Lung microvascular endothelial cell (primary cell): ENCODE measurements around the gene ZFP1. TPM values are rescaled to one million over a fixed set of nuclear protein-coding genes. Genes with fewer than 3 reads are reported as not detected.
"Not testable (repeated sequence)": the region's sequence is repeated elsewhere in the genome, so short reads cannot be mapped to it uniquely, and the experiment has no call there.

Experiments used
- DNase-seq, 2 donors: peaks; one replicate each; pipeline versions ENCODE4 v3.0.0 to v3.0.0-alpha.2; 2010; ENCODE audit warnings: low read depth in 2 of 2
- total RNA-seq: library from RNA; depleted of rRNA; stranded (reverse); fragments of >200 nt; gene quantifications from 2 replicates; pipeline ENCODE4 v1.2.1, GENCODE V29; 2014

ZFP1 gene
- total RNA-seq, 1 donor from 2014 or later = 10.5 TPM

DNA sequence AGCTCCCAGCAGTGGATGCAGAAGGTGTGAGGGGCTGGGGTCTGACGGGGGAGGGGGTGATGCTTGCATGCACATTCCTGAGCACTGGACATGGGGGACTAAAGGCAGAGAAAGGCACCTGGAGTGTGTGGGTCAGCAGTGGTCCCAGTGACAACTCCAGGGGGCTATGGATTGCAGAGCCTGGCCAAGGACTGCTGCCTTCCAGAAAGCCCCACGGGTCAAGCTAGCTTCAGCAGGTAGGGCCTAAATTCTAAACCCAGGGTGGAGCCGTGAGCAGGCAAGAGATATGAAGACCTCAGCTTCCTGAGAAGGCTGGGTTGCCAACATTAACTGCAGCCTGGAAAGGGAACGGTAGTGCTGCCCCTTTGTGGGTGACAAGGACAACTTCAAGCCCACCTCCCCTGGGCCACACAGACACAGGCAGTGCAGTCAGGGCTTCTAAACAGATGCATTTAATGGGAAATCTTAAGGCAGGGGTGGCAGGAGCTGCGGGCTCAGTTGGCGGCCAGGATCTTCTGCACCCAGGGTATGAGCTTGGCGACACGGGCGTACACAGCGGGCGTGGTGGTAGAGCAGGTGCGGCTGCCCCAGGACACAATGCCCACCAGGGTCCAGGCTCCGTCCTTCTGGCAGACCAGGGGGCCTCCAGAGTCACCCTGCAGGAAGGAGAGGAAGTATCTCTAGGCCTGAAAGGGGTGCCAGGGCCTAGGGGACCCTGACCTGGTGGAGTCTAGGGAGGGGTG is 55.5 kb downstream of the ZFP1 start:
- no peak for DNase-seq

GRCh38 chr16:75204410-75204758 is 56.1 kb downstream of the ZFP1 start:
- no peak for DNase-seq

DNA sequence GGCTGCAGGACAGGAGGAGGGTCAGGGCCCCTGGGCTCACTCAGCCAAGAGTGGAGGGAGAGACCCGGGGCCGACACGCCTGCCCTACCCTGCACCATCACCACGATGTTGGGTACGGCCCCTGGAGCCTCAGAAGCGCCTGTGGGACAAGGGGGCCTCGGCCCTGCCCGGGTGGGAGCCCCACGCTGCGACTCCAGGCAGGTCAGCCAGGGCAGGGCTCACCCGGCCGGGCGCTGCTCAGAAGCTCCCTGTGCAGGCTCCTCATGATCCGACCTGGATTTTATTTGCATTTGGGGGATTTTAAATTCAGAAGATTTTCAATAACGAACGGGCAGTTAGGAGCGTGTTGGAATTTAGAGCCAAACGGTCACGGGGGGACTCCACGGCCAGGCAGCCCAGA is 56.6 kb downstream of the ZFP1 start:
- not testable (repeated sequence) for DNase-seq

DNA sequence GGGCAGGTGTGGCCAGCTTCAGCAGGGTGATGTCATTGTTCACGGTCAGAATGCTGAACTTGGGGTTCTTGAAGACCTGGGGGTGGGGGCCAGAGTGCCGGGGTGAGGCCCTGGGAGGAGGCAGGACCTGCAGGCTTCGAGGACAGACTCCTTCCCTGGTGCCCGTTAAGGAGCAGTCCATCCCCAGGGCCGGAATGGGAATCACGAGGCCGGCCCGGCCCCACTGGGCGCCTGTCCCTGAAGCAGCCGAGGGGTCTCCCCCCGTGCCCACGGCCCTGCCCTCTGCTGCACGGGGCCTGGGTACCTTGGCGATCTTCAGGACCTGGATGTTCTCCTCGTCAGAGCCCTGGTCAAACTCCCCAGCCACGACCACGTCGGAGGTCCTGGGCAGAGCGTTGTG is 57.1 kb downstream of the ZFP1 start:
- not testable (repeated sequence) for DNase-seq

DNA sequence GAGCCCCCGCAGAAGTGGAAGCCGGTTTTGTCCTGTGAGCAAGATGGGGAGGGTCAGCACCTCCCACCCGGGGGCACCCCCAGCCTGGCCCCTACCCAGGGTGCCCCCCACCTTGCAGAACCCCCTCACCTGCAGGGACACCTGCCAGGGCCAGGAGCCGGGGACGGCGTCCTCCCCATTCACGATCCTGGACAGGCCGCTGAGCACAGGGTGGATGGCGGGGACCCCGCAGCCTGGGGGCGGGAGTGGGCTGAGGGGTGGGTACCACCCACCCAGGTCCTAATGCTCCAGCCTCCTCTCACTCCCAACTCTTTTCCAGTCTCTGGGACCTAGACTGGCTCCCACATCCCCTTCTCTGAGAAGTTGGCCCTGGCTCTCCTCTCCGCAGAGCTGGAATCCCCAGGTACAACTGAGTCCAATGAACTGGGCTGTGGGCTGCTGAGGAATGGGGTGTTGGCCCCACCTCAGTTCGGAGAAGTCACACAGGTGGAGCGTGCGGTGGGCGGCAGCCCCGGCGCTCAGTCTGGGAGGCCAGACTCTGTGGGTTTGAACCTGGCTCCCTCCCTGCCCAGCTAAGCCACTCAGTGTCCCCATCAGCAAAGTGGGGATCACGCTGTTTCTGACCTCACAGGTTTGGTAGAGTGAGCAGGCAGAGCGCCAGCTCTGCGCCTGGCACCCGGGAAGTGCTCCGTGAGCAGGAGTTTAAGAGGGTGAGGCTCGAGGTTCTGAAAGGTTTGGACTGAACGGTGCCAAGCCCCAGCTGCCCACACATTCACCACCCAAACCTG is 57.8 kb downstream of the ZFP1 start:
- DNase-seq = not testable (repeated sequence)

DNA sequence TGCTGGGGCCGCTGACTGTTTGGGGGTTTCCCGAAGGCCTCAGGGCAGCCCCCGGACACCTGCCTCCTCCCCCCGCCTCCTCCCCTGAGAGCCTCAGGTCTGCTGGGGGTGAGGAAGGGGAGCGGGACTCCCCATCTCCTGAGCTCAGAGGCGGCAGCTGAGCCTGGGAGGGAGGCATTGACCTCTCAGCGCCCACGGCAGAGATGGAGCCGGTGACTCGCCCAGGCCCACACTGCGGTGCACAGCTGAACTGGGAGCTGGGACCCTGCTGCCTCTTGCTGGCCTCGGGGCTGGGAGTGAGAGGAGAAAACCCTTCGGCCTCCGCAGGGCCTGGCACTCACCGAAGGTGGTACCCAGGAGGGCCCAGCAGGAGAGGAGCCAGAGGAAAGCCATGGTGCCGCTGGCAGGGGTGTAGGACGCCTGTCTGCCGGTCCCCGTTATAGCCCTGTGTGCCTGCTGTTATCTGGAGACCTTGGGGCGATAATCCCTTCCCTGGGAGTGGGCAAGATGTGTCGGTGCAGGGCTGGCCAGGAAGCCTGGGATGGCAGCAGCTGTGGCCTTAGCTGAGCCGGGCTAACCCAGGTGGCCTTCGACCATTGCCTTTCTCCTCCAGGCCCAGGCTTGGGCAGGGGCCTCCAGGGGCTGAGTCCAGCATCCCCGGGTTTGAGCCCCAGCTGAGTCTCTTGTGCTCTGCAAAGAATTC is 58.6 kb downstream of the ZFP1 start, which contains the start of gene CTRB2:
Gene CTRB2 (minus strand): TSS at position 413 of the 703 bp plus-strand sequence. CDS start 20 bp downstream, at position 393.
- DNase-seq = no peak

GRCh38 chr16:75207831-75208230 is 59.5 kb downstream of the ZFP1 start:
- no peak for DNase-seq

DNA sequence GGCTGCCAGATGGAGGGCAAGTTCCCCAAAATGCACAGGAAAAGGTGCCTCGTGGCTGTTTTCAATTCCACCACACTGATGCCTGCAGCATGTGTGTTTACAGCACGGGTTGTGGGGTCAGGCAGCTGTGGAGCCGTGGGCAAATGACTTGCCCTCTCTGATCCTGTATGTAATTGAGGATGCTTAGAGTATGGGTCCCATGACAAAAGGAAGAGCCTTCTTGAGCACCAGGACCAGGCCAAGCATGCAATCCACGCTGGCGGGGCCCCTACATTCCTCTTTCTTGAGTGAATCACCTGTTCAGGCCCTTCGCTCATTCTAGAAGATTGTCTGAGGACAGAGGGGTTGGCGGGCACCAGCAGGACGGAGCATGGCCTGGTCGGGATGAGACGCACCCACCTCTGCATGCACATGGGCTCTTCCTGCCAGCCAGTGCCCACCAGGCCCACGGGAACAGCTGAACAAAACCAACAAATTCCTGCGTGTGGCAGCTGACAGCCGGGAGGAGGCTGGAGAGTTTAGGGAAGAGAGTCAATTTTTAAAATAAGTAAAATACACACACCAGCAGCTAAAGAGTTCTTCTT is 60.0 kb downstream of the ZFP1 start:
- no peak for DNase-seq

DNA sequence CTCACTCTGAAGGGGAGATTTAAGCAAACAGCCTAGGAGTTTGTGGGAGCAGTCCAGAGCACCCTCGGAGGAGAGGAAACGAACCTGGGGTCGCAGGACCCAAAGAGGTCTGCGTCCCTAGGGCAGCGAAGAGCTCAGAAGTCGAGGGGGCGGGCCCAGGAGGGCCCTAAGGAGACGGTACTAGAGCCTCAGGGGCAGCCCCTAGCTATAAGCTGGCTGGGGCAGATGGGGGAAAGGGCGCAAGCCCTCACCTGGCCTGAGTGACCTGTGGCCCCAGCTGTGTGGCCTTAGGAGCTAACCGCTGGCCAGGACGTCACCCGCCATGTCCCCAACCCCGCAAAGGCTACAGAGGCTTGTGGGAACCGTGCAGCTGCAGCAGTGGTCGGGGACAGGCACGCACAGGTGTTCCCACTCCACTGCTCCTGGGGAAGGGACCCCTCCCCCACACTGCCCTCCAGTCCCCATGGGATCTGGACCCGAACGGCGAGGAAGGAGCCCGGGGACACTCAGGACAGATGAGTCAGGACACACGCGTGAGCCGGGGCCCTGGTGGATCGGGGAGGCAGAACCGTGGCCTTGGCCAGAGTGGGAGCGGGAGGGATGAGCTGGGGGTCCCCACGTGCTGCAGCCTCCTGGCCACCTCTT is 60.7 kb downstream of the ZFP1 start:
- no peak for DNase-seq

GRCh38 chr16:75209514-75209913 is 61.2 kb downstream of the ZFP1 start:
- not testable (repeated sequence) for DNase-seq

- no peak for DNase-seq
Observed at GRCh38 chr16:75209944-75210343, 61.6 kb downstream of the ZFP1 start.

DNA sequence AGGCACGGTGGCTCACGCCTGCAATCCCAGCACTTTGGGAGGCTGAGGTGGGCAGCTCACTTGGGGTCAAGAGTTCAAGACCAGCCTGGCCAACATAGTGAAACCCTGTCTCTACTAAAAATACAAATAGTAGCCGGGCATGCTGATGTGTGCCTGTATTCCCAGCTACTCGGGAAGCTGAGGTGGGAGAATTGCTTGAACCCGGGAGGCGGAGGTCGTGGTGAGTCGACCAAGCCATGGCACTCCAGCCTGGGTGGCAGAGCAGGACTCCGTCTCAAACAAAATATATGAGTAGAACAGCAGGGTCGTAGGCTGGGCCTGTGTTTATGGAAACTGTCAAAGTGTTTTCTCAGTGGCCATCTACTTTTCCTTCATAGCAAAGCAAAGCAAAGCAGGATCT is 63.0 kb downstream of the ZFP1 start:
- DNase-seq = not testable (repeated sequence)

- DNase-seq = no peak
Observed at GRCh38 chr16:75216127-75216526, 67.8 kb downstream of the ZFP1 start.

- DNase-seq = no peak
Observed at GRCh38 chr16:75216576-75216975, 68.3 kb downstream of the ZFP1 start.

DNA sequence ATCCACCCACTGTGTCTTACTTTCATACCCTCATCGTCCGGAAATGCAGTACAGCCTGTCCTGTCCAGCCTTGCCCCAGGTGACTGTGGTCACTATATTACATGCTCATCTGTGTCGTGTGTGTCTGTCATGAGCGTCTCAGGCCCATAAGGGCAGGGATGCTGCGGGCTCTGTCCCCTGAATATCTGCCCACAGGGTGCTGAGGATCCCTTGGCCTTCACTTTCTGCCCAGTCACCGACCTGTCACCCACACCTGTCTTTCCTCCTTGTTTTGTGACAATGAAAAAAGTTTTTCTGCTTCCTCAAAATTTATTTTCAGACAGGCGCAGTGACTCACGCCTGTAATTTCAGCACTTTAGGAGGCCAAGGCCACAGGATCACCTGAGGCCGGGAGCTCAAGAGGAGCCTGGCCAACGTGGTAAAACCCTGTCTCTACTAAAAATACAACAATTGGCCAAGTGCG is 69.1 kb downstream of the ZFP1 start:
- DNase-seq = no peak

GRCh38 chr16:75218256-75219076 is 70.1 kb downstream of the ZFP1 start, which contains the start of gene CTRB1:
Gene CTRB1, plus strand, starts transcription at chr16:75218988. Its CDS starts 20 bp downstream, at chr16:75219008.
- DNase-seq = no peak

GRCh38 chr16:75219088-75219487 is 70.8 kb downstream of the ZFP1 start:
- no peak for DNase-seq

DNA sequence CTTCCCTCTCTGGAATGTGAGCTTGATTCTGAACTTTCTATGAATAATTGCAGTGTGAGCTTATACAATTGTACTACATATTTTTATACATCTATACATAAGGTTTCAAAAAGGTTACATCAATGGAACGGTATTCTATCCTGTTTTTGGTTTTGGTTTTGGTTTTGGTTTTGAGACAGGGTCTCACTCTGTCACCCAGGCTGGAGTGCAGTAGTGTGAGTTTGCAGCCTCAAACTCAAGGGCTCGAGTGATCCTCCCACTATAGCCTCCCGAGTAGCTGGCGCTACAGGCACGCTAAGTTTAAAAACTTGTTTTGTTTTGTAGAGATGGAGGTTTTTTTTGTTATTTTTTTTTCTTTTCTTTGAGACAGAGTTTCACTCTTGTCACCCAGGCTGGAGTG is 71.5 kb downstream of the ZFP1 start:
- no peak for DNase-seq
